GM19240 (cell line): ENCODE data around the gene NDUFS3.

Source experiments
- DNase-seq: peaks from one replicate; pipeline ENCODE4 v3.0.0; 2011; ENCODE audit warnings: low spot score; ENCODE audit not compliant: insufficient read length

NDUFS3 gene

GRCh38 chr11:47631473-47631872 lies 52.6 kb downstream of the NDUFS3 start:
- DNase-seq: no peak
